ENCODE measurements around the gene BMPER.

DNA sequence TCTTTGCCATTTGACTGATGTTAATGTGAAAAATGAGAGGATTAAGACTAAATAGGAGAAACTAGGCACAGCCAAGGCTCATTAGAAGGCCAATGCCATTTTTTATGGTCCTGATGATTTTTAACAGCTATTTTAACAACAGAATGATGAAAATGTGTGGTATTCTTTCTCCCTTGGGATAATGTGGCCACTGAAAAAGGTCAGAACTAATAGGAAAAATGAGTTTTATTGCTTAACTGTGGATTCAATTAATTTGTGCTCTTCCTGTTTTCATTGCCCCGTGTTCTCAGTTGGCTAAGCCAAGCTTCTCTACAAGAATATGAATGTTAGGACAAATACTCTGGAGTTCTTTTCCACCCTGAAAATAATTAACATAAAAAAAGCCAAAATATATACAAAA, 56.6 kb downstream of the BMPER start:
- TF ChIP-seq EZH2 (IDR thresholded peaks at IDR 0.05) = no peak
- TF ChIP-seq POLR2AphosphoS5 (IDR thresholded peaks at IDR 0.05; ENCODE audit: borderline replicate concordance, low read depth, low read length) = no peak
- no peak for TF ChIP-seq FOXP2 (optimal IDR thresholded peaks at IDR 0.05; ENCODE audit: control extremely low read depth, extremely low read length, insufficient read depth)

Data from SK-N-MC (cell line).